K562 (cell line): ENCODE measurements around the gene CCDC117. TPM values are rescaled to one million over a fixed set of nuclear protein-coding genes. Genes with fewer than 3 reads are reported as not detected.

Experiments used
- ATAC-seq: fragments of 200-7000 bp; cut with Tn5 transposase; 3 replicates; pipeline ENCODE4 v1.9.1; 2020; ENCODE audit warnings: moderate library complexity
- BruUV-seq: library from RNA; stranded (reverse); fragments of 400-500 nt; replicated peaks from 2 replicates; lab custom pipeline; 2021; lab: Mats Ljungman, UMichigan
- CTCF ChIA-PET: fragments of 300-600 bp; formaldehyde crosslinking; extraction: SDS; loops from one replicate; lab custom pipeline; 2021; ENCODE audit warnings: low intra/inter-chr PET ratio; lab: Yijun Ruan, JAX
- POLR2A ChIA-PET: fragments of 300-600, 350-650 bp; sonication (Branson Sonifier 250); formaldehyde crosslinking; extraction: SDS; loops from one replicate; lab custom pipeline; 2021; ENCODE audit warnings: antibody characterized with exemption, inconsistent platforms; lab: Yijun Ruan, JAX
- DNase-seq, 4 experiments: peaks; one replicate each; pipeline versions ENCODE4 v3.0.0 to v3.0.0-alpha.2; 2011 to 2018; ENCODE audit warnings: low spot score in 3 of 4, mixed read lengths in 3 of 4; ENCODE audit errors: extremely low read depth in 1 of 4
- FAIRE-seq: peaks from 2 replicates; lab custom pipeline; 2011; peaks lifted over from hg19 to GRCh38; lab: Jason Lieb, UNC
- H2AFZ ChIP-seq: 2 replicates; pipeline ENCODE4 v1.6.0; 2011; ENCODE audit warnings: low read depth, low read length, control low read depth, inconsistent platforms
- H3K27ac ChIP-seq: fragments of 200-600 bp; 3 replicates; pipeline ENCODE4 v1.8.0; 2011; ENCODE audit warnings: low read depth, mild to moderate bottlenecking, control low read depth, inconsistent platforms, low read length, moderate library complexity, mixed read lengths; ENCODE audit errors: extremely low read depth
- H3K27me3 ChIP-seq, 2 experiments: fragments of 300-600 bp in 1 of 2; 2 replicates in 1 of 2; 3 replicates in 1 of 2; pipeline versions ENCODE4 v1.6.0 to v1.8.0; 2011; ENCODE audit warnings: inconsistent platforms in 2 of 2, low read length in 2 of 2, mild to moderate bottlenecking in 1 of 2, mixed read lengths in 1 of 2, moderate library complexity in 1 of 2; ENCODE audit not compliant: control insufficient read depth in 2 of 2, insufficient read depth in 2 of 2
- H3K36me3 ChIP-seq: fragments of 300-600 bp; 3 replicates; pipeline ENCODE4 v1.8.0; 2011; ENCODE audit warnings: mild to moderate bottlenecking, low read length, inconsistent platforms; ENCODE audit not compliant: control insufficient read depth, insufficient read depth
- H3K4me1 ChIP-seq, 2 experiments: fragments of 200-600 bp in 1 of 2; replicated peaks in 1 of 2; 2 replicates in 1 of 2; 3 replicates in 1 of 2; pipeline versions ENCODE4 v1.5.1 to v1.8.0; 2011; ENCODE audit warnings: inconsistent platforms in 2 of 2, low read length in 2 of 2, mild to moderate bottlenecking in 1 of 2, mixed read lengths in 1 of 2, moderate library complexity in 1 of 2; ENCODE audit not compliant: control insufficient read depth in 2 of 2, insufficient read depth in 2 of 2
- H3K4me2 ChIP-seq: 2 replicates; pipeline ENCODE4 v1.6.1; 2011; ENCODE audit warnings: low read length, control low read depth, inconsistent platforms, mixed read lengths; ENCODE audit not compliant: insufficient read depth
- H3K4me3 ChIP-seq: fragments of 200-600 bp; sonication (generic), shearing (Covaris generic); 2 replicates; pipeline ENCODE4 v1.5.1; 2016; ENCODE audit warnings: control low read depth, inconsistent platforms
- H3K79me2 ChIP-seq: fragments of 200-600 bp; 3 replicates; pipeline ENCODE4 v1.8.0; 2011; ENCODE audit warnings: low read length, inconsistent platforms; ENCODE audit not compliant: control insufficient read depth, insufficient read depth
- H3K9ac ChIP-seq, 2 experiments: 2 replicates each; pipeline versions ENCODE4 v1.6.0 to v1.6.1; 2011; ENCODE audit warnings: low read depth in 2 of 2, low read length in 2 of 2, control low read depth in 1 of 2, inconsistent platforms in 1 of 2, mild to moderate bottlenecking in 1 of 2, mixed read lengths in 1 of 2; ENCODE audit not compliant: insufficient read depth in 1 of 2
- H3K9me1 ChIP-seq: one replicate; pipeline ENCODE4 v1.6.0; 2011; ENCODE audit warnings: inconsistent platforms, mild to moderate bottlenecking, low read length, moderate library complexity; ENCODE audit not compliant: control insufficient read depth, insufficient read depth
- H3K9me3 ChIP-seq: replicated peaks from 2 replicates; pipeline ENCODE4 v1.5.1; 2011; ENCODE audit warnings: low read depth, low read length, inconsistent platforms; ENCODE audit not compliant: control insufficient read depth, insufficient read depth
- H4K20me1 ChIP-seq: replicated peaks from 2 replicates; pipeline ENCODE4 v1.6.1; 2011; ENCODE audit warnings: low read length, inconsistent platforms, mixed read lengths; ENCODE audit not compliant: control insufficient read depth, insufficient read depth
- ETV5 ChIP-seq: sonication (generic); formaldehyde crosslinking; IDR thresholded peaks from 2 replicates; pipeline ENCODE4 v1.4.0; 2020; ENCODE audit warnings: low read depth, mild to moderate bottlenecking, missing genetic modification reagents
- FOXJ3 ChIP-seq: sonication (generic); formaldehyde crosslinking; IDR thresholded peaks from 2 replicates; pipeline ENCODE4 v1.4.0; 2020; ENCODE audit warnings: mild to moderate bottlenecking, missing genetic modification reagents
- RBFOX2 ChIP-seq: fragments of 200-400 bp; formaldehyde crosslinking; IDR thresholded peaks from 2 replicates; pipeline ENCODE4 v1.6.1; 2017; ENCODE audit warnings: low read depth, mild to moderate bottlenecking, low read length, moderate library complexity
- SIRT6 ChIP-seq: IDR thresholded peaks from one replicate; pipeline ENCODE4 v1.6.1; 2012; ENCODE audit warnings: low read depth, mild to moderate bottlenecking, control low read depth, inconsistent platforms, low read length, moderate library complexity
- TEAD2 ChIP-seq: fragments of 450-650 bp; IDR thresholded peaks from 2 replicates; pipeline ENCODE4 v1.6.1; 2016; ENCODE audit warnings: missing genetic modification characterization, control low read depth, missing compliant biosample characterization
- XRCC3 ChIP-seq: fragments of 450-650 bp; IDR thresholded peaks from 2 replicates; pipeline ENCODE4 v1.6.1; 2017; ENCODE audit warnings: mild to moderate bottlenecking, moderate library complexity
- WGBS: fragments of 100-300 bp; shearing (Covaris generic); methylation state at CpG from one replicate; pipeline ENCODE4 v1.1.6; 2016; ENCODE audit warnings: low coverage, mixed read lengths; ENCODE audit not compliant: insufficient coverage; ENCODE audit errors: missing lambda C conversion rate; 5-methylcytosine and 5-hydroxymethylcytosine counted together
- in situ Hi-C: fragments of 300-500 bp; cut with MboI; formaldehyde crosslinking; loops from 4 replicates; pipeline ENCODE4 v1.15.0; 2018; ENCODE audit warnings: inconsistent platforms, mixed read lengths
- intact Hi-C: fragments of 100-400 bp; cut with micrococcal nuclease; formaldehyde crosslinking; loops from 2 replicates; pipeline ENCODE4 v1.14.2; 2022
- polyA plus RNA-seq, 8 experiments: library from polyadenylated mRNA; depleted of rRNA in 4 of 8; stranded (reverse) in 5 of 8; unstranded in 3 of 8; fragments of >200 nt; fragmentation: Nextera tagmentation in 2 of 8; fragmentation: Illumina TruSeq in 1 of 8; extraction: Ambion mirVana in 2 of 8; extraction: Trizol in 1 of 8; gene quantifications; 2 replicates each; pipeline versions ENCODE4 v1.2.1 to v1.2.3, GENCODE V29; 2011 to 2014; ENCODE audit warnings: inconsistent platforms in 1 of 8, missing spikeins in 1 of 8
- total RNA-seq, 7 experiments: library from RNA; depleted of rRNA in 6 of 7; stranded (reverse); fragments of >200 nt in 6 of 7; fragmentation: Illumina TruSeq in 2 of 7; extraction: Trizol in 2 of 7; gene quantifications; 2 replicates each; pipeline versions ENCODE4 v1.2.1 to v1.2.3, GENCODE V29; 2011 to 2021; ENCODE audit warnings: low replicate concordance in 1 of 7
- TF ChIP-seq, protein P1 (sequence below): fragments of 450-650 bp; formaldehyde crosslinking; IDR thresholded peaks from 2 replicates; pipeline ENCODE4 v1.4.0; 2022; ENCODE audit warnings: missing genetic modification characterization
- TF ChIP-seq, protein P2 (sequence below), 3 experiments: fragments of 200-800 bp in 1 of 3; fragments of 250-450 bp in 1 of 3; fragments of 450-650 bp in 1 of 3; sonication (Bioruptor Pico) in 1 of 3; sonication (Bioruptor generic) in 1 of 3; formaldehyde crosslinking in 1 of 3; IDR thresholded peaks; 2 replicates each; pipeline versions ENCODE4 v1.6.1 to v1.8.0; 2016 to 2022; ENCODE audit warnings: mild to moderate bottlenecking in 2 of 3, missing genetic modification characterization in 2 of 3, missing compliant biosample characterization in 1 of 3, moderate library complexity in 1 of 3
- TF ChIP-seq, protein P3 (sequence below): sonication (generic); formaldehyde crosslinking; IDR thresholded peaks from 2 replicates; pipeline ENCODE4 v1.5.0; 2020; ENCODE audit warnings: missing genetic modification reagents
- TF ChIP-seq, protein P4 (sequence below): sonication (generic); formaldehyde crosslinking; IDR thresholded peaks from 2 replicates; pipeline ENCODE4 v1.8.0; 2022; ENCODE audit warnings: missing genetic modification reagents, mild to moderate bottlenecking, moderate library complexity, borderline replicate concordance

The CCDC117 gene
- total and polyA plus RNA-seq, 9 of the 15 experiments (the other 6 are each of a cell fraction or from before 2014, with no cell fraction given): 5.7 to 23.3 (median 15.8) TPM

DNA sequence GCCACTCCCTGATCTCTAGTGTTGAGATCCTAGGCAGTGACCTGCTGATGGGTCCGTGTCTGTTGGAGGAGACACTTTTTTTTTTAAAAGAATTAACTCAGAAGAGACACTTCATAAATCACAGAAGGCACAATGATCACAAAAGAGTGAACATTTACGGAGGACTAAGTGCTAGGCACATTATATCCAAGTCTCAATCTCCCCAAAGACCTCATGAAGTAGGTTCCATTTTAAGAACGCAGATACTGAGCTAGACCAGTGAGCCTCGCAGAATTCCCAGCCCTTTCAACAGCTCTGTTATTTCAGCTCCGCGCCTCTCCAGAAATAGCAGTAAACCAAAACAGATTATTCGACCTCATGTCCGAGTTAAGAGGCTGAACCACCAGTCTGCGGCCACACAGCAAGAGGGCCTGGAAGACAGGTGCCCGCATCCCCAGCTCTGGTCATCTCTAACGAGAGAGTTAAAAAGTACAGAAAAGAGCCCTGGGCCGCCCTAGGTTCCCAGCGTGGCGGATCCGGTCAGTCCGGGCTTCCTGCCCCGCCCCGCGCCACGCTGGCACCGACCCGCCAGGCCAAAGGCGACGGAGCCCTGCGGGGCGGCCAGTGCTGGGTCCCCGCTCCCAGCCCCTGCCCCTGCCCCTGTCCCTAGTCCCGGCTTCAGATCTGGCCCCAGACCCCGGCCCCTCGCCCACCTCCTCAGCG, 27.3 kb downstream of the CCDC117 start:
- Histone ChIP-seq H3K79me2 (peaks cover 77% of the 10 kb centered on the region), H3K27me3 (no peaks in the 10 kb centered on the region), H3K9me3 (no peaks in the 10 kb centered on the region), H3K4me2 (peak overlapping the region; percentile 82), H3K4me1 (peaks cover 8 to 9% of the 10 kb centered on the region in 2 experiments; a peak in 3 of 5 replicates), H3K4me3 (peak overlapping the region; percentile 98), H3K27ac (peak overlapping the region; percentile 98), H3K9me1 (no peaks in the 10 kb centered on the region), H3K9ac (peak overlapping the region; percentile 96 to 97), H3K36me3 (peaks cover 41% of the 10 kb centered on the region), H2AFZ (no peak overlapping the region), H4K20me1 (peaks cover 16% of the 10 kb centered on the region)
- BruUV-seq: TSS peak; percentile 42
- intact Hi-C loops (no loop called here), in situ Hi-C loops (no loop called here)
- peak; percentile 51 to 64 (median 58) for DNase-seq
- CTCF ChIA-PET: no interaction called here
- POLR2A ChIA-PET: interaction anchor here (0.5 to 9.9 kb wide), 24 partner anchors 12 to 723 kb away, joined by 3 to 109 read pairs (median 4); partner anchors contain the start of genes CCDC117, CHEK2, EMID1 and EWSR1
- 0% methylated on average over 12 of the region's 31 CpGs for WGBS
- ATAC-seq: peak; percentile 69
- no peak for FAIRE-seq
- TF ChIP-seq ETV5 (CRISPR knock-in tag) (no peak), FOXJ3 (CRISPR knock-in tag) (no peak), SIRT6 (no peak), XRCC3 (no peak), TEAD2 (no peak), RBFOX2 (no peak)
- TF ChIP-seq, protein P1, sequence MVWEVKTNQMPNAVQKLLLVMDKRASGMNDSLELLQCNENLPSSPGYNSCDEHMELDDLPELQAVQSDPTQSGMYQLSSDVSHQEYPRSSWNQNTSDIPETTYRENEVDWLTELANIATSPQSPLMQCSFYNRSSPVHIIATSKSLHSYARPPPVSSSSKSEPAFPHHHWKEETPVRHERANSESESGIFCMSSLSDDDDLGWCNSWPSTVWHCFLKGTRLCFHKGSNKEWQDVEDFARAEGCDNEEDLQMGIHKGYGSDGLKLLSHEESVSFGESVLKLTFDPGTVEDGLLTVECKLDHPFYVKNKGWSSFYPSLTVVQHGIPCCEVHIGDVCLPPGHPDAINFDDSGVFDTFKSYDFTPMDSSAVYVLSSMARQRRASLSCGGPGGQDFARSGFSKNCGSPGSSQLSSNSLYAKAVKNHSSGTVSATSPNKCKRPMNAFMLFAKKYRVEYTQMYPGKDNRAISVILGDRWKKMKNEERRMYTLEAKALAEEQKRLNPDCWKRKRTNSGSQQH: no peak
- TF ChIP-seq, protein P2, sequence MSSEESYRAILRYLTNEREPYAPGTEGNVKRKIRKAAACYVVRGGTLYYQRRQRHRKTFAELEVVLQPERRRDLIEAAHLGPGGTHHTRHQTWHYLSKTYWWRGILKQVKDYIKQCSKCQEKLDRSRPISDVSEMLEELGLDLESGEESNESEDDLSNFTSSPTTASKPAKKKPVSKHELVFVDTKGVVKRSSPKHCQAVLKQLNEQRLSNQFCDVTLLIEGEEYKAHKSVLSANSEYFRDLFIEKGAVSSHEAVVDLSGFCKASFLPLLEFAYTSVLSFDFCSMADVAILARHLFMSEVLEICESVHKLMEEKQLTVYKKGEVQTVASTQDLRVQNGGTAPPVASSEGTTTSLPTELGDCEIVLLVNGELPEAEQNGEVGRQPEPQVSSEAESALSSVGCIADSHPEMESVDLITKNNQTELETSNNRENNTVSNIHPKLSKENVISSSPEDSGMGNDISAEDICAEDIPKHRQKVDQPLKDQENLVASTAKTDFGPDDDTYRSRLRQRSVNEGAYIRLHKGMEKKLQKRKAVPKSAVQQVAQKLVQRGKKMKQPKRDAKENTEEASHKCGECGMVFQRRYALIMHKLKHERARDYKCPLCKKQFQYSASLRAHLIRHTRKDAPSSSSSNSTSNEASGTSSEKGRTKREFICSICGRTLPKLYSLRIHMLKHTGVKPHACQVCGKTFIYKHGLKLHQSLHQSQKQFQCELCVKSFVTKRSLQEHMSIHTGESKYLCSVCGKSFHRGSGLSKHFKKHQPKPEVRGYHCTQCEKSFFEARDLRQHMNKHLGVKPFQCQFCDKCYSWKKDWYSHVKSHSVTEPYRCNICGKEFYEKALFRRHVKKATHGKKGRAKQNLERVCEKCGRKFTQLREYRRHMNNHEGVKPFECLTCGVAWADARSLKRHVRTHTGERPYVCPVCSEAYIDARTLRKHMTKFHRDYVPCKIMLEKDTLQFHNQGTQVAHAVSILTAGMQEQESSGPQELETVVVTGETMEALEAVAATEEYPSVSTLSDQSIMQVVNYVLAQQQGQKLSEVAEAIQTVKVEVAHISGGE (CRISPR knock-in tag; IDR thresholded peaks at IDR 0.05): 0 out of 6 replicates have a peak, but pooled peaks of 1 of the 3 experiments have one; percentile 37
- TF ChIP-seq, protein P3, sequence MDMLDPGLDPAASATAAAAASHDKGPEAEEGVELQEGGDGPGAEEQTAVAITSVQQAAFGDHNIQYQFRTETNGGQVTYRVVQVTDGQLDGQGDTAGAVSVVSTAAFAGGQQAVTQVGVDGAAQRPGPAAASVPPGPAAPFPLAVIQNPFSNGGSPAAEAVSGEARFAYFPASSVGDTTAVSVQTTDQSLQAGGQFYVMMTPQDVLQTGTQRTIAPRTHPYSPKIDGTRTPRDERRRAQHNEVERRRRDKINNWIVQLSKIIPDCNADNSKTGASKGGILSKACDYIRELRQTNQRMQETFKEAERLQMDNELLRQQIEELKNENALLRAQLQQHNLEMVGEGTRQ: no peak
- TF ChIP-seq, protein P4, sequence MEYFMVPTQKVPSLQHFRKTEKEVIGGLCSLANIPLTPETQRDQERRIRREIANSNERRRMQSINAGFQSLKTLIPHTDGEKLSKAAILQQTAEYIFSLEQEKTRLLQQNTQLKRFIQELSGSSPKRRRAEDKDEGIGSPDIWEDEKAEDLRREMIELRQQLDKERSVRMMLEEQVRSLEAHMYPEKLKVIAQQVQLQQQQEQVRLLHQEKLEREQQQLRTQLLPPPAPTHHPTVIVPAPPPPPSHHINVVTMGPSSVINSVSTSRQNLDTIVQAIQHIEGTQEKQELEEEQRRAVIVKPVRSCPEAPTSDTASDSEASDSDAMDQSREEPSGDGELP (CRISPR knock-in tag): peak; percentile 11; the same call in 1 of the 2 replicates
